Measurements from ENCODE around the gene SFMBT2. TPM values are rescaled to one million over a fixed set of nuclear protein-coding genes. Genes with fewer than 3 reads are reported as not detected.

SFMBT2 gene
- total RNA-seq, 1 donor from 2014 or later: 18.7 TPM

DNA sequence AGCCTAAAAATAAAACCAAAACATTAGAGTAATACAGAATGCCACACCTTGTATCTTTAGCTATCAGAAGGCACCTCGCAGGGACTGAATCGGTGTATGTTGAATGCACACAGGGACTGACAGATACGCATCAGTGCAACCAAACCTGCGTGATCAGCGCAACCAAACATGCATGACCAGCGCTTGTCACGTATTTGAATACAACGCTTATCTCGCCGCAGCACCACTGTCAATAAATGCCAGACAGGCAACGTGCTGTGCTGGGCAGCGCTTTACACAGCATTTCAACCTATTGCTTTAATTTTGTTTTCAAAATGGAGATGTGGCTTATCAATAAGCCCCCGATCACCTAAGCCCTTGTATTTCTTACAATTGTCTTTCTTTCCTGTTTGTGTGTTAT, 242.4 kb downstream of the SFMBT2 start:
- H3K27ac Mint-ChIP-seq: no peak overlapping the region
- TF ChIP-seq CTCF (IDR thresholded peaks at IDR 0.05): no peak
- intact Hi-C loops (cut with micrococcal nuclease): no loop called here
- DNase-seq: no peak
- no peak for ATAC-seq (ENCODE audit: low read depth)
- ChIA-PET CTCF (no interaction called here), POLR2A (interaction anchor here (0.5 kb wide), 1 partner anchor 252 kb away, joined by 3 read pairs; no protein-coding TSS in a partner anchor)
- peaks cover 57% of the 10 kb centered on the region for H3K36me3 Mint-ChIP-seq (ENCODE audit: low read depth)
- H3K4me3 Mint-ChIP-seq: no peak overlapping the region
- H3K4me1 Mint-ChIP-seq: no peaks in the 10 kb centered on the region
- no peaks in the 10 kb centered on the region for H3K9me3 Mint-ChIP-seq
- no peaks in the 10 kb centered on the region for H3K27me3 Mint-ChIP-seq

DNA sequence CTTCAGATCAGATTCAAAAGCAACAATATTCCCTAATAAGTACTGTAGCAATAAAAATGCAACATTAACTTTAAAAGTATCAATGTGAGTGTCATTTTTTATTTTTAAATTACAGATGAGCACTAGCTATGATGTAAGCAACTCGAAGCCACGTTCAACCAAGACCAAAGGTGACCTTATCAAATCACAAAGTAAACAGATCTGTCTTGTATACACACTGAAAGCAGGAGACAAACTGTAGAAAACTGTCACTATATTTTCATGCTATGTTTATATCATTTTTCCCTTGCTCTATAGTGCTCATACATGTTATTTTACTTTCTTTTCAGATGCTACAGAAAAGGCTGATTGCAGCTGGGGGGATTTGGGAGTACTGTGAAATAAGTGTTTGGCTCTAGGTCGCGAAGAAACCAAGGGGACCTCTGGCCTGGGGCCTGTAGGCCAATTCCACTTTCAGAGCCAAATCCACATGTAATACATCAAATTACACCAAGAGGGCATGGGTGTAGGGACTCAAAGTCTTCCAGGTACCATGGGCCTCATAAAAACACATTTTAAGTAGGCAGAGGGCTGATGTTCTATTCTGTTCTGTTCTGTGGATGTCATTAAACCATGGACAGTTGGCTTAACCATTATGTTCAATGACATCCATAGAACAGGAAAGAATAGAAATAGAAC, 245.2 kb downstream of the SFMBT2 start:
- peaks cover 56% of the 10 kb centered on the region for H3K36me3 Mint-ChIP-seq (ENCODE audit: low read depth)
- DNase-seq: no peak
- H3K4me3 Mint-ChIP-seq: no peak overlapping the region
- intact Hi-C loops (cut with micrococcal nuclease): no loop called here
- H3K9me3 Mint-ChIP-seq: no peaks in the 10 kb centered on the region
- no peak overlapping the region for H3K27ac Mint-ChIP-seq
- ChIA-PET POLR2A (no interaction called here), CTCF (no interaction called here)
- H3K4me1 Mint-ChIP-seq: no peaks in the 10 kb centered on the region
- H3K27me3 Mint-ChIP-seq: no peaks in the 10 kb centered on the region
- no peak for ATAC-seq (ENCODE audit: low read depth)
- no peak for TF ChIP-seq CTCF (IDR thresholded peaks at IDR 0.05)

- Mint-ChIP-seq H3K9me3 (no peaks in the 10 kb centered on the region), H3K27ac (no peak overlapping the region), H3K27me3 (no peaks in the 10 kb centered on the region), H3K36me3 (ENCODE audit: low read depth) (peaks cover 60% of the 10 kb centered on the region), H3K4me1 (peaks cover 5% of the 10 kb centered on the region), H3K4me3 (no peak overlapping the region)
- intact Hi-C loops (cut with micrococcal nuclease): no loop called here
- ChIA-PET POLR2A (no interaction called here), CTCF (no interaction called here)
- DNase-seq: no peak
- TF ChIP-seq CTCF (IDR thresholded peaks at IDR 0.05): no peak
- ATAC-seq (ENCODE audit: low read depth): no peak
Measured at GRCh38 chr10:7164955-7165354, 245.9 kb downstream of the SFMBT2 start.

GRCh38 chr10:7162331-7162730, 248.5 kb downstream of the SFMBT2 start:
- no peaks in the 10 kb centered on the region for H3K27me3 Mint-ChIP-seq
- TF ChIP-seq CTCF (IDR thresholded peaks at IDR 0.05): no peak
- DNase-seq (no peak), ATAC-seq (ENCODE audit: low read depth) (no peak)
- CTCF ChIA-PET: no interaction called here
- H3K4me3 Mint-ChIP-seq: no peak overlapping the region
- H3K4me1 Mint-ChIP-seq: peaks cover 28% of the 10 kb centered on the region
- peaks cover 42% of the 10 kb centered on the region for H3K36me3 Mint-ChIP-seq (ENCODE audit: low read depth)
- no peak overlapping the region for H3K27ac Mint-ChIP-seq
- no peaks in the 10 kb centered on the region for H3K9me3 Mint-ChIP-seq
- POLR2A ChIA-PET: no interaction called here
- intact Hi-C loops (cut with micrococcal nuclease): no loop called here

GRCh38 chr10:7161484-7162250, 249.2 kb downstream of the SFMBT2 start:
- DNase-seq: no peak
- intact Hi-C loops (cut with micrococcal nuclease): no loop called here
- Mint-ChIP-seq H3K36me3 (ENCODE audit: low read depth) (peaks cover 36% of the 10 kb centered on the region), H3K4me1 (peaks cover 35% of the 10 kb centered on the region), H3K27ac (no peak overlapping the region), H3K27me3 (no peaks in the 10 kb centered on the region), H3K9me3 (no peaks in the 10 kb centered on the region), H3K4me3 (no peak overlapping the region)
- ChIA-PET POLR2A (no interaction called here), CTCF (no interaction called here)
- no peak for ATAC-seq (ENCODE audit: low read depth)
- TF ChIP-seq CTCF (IDR thresholded peaks at IDR 0.05): no peak

All from activated B cell treated with CpG ODN at 0.5 μM for 24 hours (primary cell).